GM12875 (cell line): Measurements from ENCODE around the gene BUB1B.

ENCODE experiments used
- H3K4me3 ChIP-seq: one replicate; pipeline ENCODE4 v1.5.1; 2011; ENCODE audit warnings: low read depth, low read length, control low read depth
- TF ChIP-seq, protein P1 (sequence below): IDR thresholded peaks from 2 replicates; pipeline ENCODE4 v1.5.1; 2011; ENCODE audit warnings: low read depth, mild to moderate bottlenecking, control low read depth, inconsistent platforms, low read length, moderate library complexity, borderline replicate concordance; ENCODE audit not compliant: insufficient read depth

Gene BUB1B

GRCh38 chr15:40255033-40255432 lies 94.2 kb downstream of the BUB1B start:
- no peak overlapping the region for H3K4me3 ChIP-seq
- TF ChIP-seq, protein P1, sequence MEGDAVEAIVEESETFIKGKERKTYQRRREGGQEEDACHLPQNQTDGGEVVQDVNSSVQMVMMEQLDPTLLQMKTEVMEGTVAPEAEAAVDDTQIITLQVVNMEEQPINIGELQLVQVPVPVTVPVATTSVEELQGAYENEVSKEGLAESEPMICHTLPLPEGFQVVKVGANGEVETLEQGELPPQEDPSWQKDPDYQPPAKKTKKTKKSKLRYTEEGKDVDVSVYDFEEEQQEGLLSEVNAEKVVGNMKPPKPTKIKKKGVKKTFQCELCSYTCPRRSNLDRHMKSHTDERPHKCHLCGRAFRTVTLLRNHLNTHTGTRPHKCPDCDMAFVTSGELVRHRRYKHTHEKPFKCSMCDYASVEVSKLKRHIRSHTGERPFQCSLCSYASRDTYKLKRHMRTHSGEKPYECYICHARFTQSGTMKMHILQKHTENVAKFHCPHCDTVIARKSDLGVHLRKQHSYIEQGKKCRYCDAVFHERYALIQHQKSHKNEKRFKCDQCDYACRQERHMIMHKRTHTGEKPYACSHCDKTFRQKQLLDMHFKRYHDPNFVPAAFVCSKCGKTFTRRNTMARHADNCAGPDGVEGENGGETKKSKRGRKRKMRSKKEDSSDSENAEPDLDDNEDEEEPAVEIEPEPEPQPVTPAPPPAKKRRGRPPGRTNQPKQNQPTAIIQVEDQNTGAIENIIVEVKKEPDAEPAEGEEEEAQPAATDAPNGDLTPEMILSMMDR = no peak

- TF ChIP-seq, protein P1 = no peak
- no peak overlapping the region for H3K4me3 ChIP-seq
Observed at GRCh38 chr15:40256638-40257235, 95.9 kb downstream of the BUB1B start.

DNA sequence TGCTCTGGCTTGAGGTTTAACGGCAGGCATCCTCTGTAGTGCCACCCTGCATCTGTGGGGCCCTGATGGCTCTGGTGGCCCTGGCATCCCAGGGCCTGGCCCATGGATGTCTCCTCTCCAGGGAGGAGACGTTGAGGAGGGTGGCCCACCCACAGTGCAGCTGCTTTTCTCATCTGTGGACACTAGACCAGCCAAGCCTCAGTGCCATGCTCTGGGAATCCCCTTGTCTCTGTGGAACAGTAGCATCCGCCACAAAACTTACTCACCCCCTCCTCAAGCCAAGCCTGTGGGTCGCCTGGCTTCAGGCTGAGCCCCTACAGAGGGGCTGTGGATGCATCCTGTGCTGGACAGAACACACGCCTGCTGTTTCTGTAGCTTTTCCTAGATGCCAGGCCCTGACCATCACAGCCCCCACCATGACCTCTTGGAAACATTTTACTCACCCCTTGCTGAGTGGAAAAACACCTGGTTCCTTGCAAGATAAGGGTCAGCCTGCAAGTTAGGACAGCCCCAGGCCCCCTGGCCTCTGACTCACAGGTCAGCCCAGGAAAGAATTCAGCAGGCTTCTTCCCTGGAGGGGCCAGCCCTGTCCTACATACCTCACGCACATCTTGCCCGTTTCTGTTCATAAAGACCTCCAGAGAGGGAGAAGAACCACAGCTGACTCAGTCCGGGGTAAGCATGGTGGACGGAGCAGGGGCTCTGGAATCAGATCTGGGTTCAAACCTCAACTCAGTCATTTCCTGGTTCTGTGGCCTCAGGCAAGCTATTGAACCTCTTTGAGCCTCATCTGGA lies 97.0 kb downstream of the BUB1B start:
- TF ChIP-seq, protein P1 = no peak
- H3K4me3 ChIP-seq = no peak overlapping the region

DNA sequence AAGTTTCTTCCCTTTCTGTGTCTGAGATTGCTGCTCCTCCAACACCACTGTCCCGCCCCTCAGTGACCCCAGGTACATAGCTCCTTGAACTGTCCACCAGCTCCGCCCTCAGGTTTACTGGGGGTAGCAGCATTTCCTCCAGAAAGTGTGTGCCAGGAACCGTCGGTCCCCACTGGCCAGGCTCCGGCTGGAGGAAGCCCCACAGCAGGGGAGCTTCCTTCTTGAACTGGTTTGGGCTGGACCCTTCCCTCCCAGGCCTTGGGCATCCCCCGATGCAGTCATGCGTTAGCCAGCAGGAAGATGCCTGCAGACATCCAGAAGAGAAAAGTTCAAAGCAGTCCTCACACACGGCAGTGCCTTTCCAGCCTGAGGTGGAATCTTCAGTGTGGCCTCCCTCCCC lies 97.7 kb downstream of the BUB1B start:
- TF ChIP-seq, protein P1 = no peak
- no peak overlapping the region for H3K4me3 ChIP-seq

- no peak overlapping the region for H3K4me3 ChIP-seq
Observed at GRCh38 chr15:40259021-40259420, 98.2 kb downstream of the BUB1B start.

DNA sequence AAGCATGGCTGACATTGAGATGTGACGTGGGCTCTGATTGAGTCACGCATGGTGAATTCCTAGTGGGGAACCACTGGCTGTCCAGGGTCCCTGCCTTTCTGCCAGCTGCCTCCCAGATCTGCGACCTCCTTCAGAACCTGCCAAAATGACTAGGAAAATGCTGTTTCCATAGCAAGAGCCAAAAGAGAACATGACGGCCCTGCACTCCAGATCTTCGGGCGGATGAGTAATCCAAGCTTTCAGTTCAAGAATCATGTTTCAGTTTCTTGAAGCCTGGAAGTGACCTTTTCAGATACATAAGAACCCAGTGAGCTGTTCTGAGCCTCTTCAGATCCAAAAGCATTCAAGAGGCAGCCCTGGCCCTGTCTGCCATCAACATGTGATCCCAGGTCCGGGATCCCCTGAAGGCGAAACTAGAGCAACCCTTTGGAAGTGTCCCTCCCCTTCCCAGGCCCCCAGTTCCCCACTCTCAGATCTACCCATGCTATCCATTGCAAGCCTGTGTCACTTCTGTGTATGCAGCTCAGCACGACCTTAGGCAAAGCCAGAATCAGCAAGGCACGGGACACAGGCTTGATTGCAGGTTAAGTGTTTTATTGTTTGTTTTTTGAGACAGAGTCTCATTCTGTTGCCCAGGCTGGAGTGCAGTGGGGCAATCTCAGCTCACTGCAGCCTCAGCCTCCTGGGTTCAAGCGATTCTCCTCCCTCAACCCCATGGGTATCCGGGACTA lies 102.3 kb downstream of the BUB1B start:
- TF ChIP-seq, protein P1 = no peak
- H3K4me3 ChIP-seq = no peak overlapping the region

More at GRCh38 chr15:40259021-40259420, 98.2 kb downstream of the BUB1B start:
- TF ChIP-seq, protein P1 = no peak
